Activated naive CD4-positive, alpha-beta T cell (primary cell): ENCODE measurements around the gene KIF21B.
"Not testable (repeated sequence)": the region's sequence is repeated elsewhere in the genome, so short reads cannot be mapped to it uniquely, and the experiment has no call there.

ENCODE experiments used
- DNase-seq, 4 experiments: peaks; one replicate each; lab custom pipeline; 2025; lab: John Stamatoyannopoulos, UW

The KIF21B gene

DNA sequence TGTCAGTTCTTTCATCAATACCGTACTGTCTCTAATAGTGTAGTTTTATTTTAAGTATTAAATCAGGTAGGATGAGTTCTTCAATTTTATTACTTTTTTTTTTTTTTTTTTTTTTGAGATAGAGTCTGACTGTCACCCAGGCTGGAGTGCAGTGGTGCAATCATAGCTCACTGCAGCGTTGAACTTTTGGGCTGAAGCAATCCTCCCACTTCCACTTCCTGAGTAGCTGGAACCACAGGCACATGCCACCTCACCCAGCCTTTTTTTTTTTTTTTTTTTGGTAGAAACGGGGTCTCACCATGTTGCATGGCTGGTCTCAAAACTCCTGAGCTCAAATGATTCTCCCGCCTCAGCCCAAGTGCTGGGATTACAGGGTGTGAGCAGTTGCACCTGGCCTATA is 84.6 kb downstream of the KIF21B start:
- no peak for DNase-seq

DNA sequence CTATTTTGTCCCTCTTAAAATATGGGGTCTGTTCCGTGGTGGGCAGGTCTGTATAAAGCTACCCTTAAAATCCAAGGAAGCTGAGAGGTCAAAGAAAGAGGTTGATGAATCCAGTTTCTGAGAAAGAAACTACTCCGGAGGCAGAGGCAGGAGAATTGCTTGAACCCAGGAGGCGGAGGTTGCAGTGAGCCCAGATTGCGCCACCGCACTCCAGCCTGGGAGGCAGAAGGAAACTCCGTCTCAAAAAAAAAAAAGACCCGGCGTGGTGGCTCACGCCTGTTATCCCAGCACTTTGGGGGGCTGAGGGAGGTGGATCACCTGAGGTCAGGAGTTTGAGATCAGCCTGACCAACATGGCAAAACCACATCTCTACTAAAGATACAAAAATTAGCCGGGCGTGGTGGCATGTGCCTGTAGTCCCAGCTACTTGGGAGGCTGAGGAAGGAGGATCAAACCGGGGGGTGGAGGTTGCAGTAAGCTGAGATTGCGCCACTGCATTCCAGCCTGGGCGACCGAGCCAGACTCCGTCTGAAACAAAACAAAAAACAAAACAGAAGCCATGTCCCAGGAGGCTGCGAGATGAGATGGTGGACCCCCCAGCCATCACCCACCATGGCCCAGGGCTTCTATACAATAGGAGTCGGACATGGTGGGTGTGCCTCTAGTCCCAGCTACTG is 88.1 kb downstream of the KIF21B start:
- not testable (repeated sequence) for DNase-seq

DNA sequence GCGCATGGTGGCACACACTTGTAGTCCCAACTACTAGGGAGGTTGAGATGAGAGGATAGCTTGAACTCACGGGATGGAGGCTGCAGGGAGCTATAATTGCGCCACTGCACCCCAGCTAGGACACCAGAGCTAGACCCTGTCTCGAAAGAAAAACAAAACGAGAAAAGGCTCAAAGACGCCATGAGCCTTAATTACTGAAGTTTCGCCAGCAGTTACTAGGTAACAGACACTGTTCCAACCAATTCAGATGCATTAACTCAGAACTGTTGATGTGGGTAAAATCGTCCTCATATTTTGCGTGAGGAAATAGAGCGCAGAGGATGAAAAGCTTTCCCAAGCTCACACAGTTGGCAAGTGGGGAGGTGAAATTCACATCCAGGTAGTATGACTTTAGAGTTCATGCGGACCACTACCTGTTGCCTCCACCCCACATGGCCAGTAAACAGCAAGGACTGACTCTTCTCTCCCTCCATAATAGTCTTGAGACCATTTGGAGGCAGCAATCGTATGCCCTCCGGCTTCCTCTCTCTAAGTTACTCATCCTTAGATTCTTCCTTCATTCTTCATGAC is 88.8 kb downstream of the KIF21B start:
- no peak for DNase-seq

DNA sequence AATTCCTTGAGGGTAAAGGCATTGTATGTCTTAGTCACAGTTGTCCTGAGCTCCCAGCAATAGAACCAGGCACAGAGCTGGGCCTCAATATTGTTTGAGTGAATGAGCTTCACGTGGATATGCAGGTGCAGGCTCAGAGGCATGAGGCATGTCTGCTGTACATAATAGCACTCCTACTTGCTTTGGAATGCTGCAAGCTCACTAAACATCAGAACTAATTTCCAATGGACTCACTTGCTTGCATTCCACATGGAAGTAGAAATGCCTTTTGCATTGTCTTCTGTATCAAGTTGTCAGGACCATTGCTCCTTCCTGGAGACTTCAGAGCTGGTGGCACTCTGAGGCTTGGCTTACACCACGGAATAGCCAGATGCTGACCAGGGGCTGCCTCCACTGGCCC is 91.7 kb downstream of the KIF21B start:
- DNase-seq = no peak

DNA sequence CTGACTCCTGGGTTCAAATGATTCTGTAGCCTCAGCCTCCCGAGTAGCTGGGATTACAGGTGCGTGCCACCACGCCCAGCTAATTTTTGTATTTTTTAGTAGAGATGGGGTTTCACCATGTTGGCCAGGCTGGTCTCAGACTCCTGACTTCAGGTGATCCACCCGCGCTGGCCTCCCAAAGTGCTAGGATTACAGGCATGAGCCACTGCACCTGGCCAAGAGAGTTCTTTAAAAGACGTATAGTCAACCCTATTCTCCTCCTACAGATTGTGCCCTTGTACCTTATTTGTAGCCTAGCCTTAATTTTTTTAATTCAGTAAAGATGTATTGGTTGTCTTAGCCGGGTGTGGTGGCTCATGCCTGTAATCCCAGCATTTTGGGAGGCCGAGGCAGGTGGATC is 93.2 kb downstream of the KIF21B start:
- not testable (repeated sequence) for DNase-seq

DNA sequence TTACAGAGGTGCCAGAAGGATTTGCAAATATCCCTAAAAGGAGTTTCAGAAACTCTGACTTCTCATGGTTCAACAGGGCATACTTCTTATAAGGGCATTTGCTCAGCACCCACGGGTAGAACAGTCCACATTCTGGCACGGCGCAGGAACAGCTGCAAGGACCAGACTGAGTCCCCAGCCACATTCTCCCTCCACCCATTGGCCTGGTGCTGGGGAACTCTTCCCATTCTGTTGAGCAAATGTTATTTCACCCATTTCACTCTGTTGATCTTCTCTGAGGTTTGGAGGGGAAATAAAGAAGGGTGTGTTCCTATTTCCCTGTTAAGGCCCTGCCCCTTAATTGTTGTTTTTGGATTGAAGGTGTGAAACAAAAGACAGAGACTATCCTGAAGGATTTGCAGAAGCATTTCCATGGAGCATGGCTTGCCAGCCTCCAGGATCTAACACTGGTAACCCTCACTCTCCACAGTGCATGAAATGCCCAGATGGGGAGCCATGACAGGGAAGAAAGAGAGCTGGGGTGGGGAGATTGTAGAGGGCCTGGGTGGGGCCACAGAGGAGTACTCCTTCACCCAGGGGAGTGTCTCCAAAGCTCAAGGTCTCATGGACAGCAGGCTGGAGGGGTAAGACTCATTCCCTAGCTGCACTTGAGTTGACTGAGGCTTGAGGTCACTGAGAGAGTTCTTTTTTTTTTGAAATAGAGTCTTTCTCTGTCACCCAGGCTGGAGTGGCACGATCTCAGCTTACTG is 93.8 kb downstream of the KIF21B start:
- no peak for DNase-seq

DNA sequence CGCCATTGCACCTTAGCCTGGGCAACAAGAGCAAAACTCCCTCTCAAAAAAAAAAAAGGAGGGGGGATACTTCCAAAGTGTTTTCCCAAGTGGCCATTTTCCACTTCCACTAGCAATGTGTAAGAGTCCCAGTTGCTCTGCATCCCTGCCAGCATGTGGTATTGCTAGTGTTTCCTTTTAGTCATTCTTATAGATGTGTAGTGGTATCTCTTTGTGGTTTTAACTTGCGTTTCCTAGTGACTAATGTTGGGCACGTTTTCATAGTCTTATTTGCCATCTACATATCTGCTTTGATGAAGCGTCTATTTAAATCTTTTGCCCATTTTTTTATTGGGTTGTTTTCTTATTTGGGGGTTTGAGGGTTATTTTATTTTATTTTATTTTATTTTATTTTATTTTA is 97.7 kb downstream of the KIF21B start:
- DNase-seq = no peak

DNA sequence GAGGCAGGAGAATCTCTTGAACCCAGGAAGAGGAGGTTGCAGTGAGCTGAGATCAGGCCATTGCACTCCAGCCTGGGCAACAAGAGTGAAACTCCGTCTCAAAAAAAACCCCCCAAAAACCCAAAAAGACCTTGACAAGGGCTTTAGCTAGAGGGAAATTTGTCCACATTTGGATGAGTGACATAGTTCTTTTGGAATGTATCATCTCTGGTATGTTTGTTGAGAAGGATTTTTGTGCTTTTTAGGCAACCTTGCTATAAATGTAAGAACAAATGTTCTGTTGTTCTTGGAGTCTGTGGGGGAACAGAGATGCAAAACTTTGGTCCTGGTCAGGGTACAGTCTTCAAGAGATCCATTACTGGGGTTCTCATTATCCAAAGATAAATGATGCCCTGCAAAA is 99.9 kb downstream of the KIF21B start:
- no peak for DNase-seq

DNA sequence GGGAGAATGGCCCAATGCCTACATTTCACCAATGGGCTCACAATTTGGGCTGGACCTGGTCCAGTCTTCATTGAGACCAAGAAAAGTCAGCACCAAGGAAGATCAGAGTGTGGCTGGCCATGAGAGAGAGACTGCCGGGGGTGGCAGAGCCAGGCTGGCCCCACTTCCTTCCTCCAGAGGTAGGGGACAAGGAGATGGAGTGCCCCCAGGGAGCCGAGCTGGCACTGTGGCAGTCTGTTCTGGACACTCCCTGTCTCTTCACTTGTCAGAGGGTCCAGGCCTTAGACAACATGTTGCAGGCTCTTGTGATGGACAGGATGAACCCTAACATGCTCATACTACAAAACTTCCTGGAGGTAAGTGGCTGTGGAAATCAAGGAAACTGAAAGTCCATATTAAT is 101.1 kb downstream of the KIF21B start:
- DNase-seq = no peak

DNA sequence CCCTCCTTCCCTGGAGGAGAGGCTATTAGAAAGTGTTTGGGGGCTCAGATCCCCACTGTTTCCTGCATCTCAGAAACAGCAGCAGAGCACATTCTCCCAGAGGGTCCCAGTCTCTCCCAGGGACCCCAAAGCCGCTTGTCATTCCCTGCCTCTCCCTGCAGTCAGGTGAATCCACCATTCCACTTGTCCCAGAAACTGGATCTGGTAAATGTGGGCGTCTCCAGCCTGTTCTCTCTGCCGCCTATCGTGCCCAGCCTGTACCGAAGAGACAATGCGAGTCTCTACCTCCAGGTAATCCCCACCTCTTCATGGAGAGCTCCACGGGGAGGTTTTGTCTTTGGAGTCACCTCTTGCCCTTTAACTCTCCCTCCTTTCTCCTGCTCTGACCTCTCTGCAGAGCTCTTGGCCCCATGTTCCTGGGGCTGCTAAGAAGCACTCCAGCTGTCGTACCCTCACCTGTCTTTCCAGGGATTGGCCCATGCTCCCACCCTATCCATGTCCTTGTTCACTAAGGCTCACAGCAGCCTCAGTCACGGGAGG is 101.9 kb downstream of the KIF21B start:
- no peak for DNase-seq
